ENCODE results near the gene DDR1.

The DDR1 gene

GRCh38 chr6:30915591-30915946, 31.2 kb downstream of the DDR1 start:
- H3K9ac ChIP-seq: no peak overlapping the region
- no peaks in the 10 kb centered on the region for H3K79me2 ChIP-seq (ENCODE audit: insufficient read depth, low read depth)
- peak overlapping the region; percentile 98; the same call in 1 of the 2 replicates for H3K4me2 ChIP-seq
- no peak overlapping the region for H3K4me3 ChIP-seq (IDR thresholded peaks at IDR 0.05; ENCODE audit: insufficient read depth, low read depth, low read length)
- H3K27ac ChIP-seq: no peak overlapping the region
- H3K27me3 ChIP-seq (ENCODE audit: insufficient read depth, low read depth): no peaks in the 10 kb centered on the region
- no peaks in the 10 kb centered on the region for H3K36me3 ChIP-seq (ENCODE audit: insufficient read depth)
- no peaks in the 10 kb centered on the region for H4K20me1 ChIP-seq (ENCODE audit: insufficient read depth)
- peaks cover 17% of the 10 kb centered on the region for H3K4me1 ChIP-seq (ENCODE audit: low read depth, poor library complexity, severe bottlenecking)
- TF ChIP-seq CTCF (conservative IDR thresholded peaks at IDR 0.05; ENCODE audit: low read depth, low read length): peak; percentile 79
- peak overlapping the region; percentile 70; the same call in 1 of the 2 replicates for H2AFZ ChIP-seq (ENCODE audit: low read depth)

- no peak for TF ChIP-seq CTCF (conservative IDR thresholded peaks at IDR 0.05; ENCODE audit: low read depth, low read length)
- no peak overlapping the region for H2AFZ ChIP-seq (ENCODE audit: low read depth)
- no peaks in the 10 kb centered on the region for H3K79me2 ChIP-seq (ENCODE audit: insufficient read depth, low read depth)
- no peak overlapping the region for H3K4me3 ChIP-seq (IDR thresholded peaks at IDR 0.05; ENCODE audit: insufficient read depth, low read depth, low read length)
- no peaks in the 10 kb centered on the region for H4K20me1 ChIP-seq (ENCODE audit: insufficient read depth)
- no peak overlapping the region for H3K27ac ChIP-seq
- no peak overlapping the region for H3K9ac ChIP-seq
- H3K36me3 ChIP-seq (ENCODE audit: insufficient read depth): no peaks in the 10 kb centered on the region
- no peak overlapping the region for H3K4me2 ChIP-seq
- H3K4me1 ChIP-seq (ENCODE audit: low read depth, poor library complexity, severe bottlenecking): peaks cover 17% of the 10 kb centered on the region
- no peaks in the 10 kb centered on the region for H3K27me3 ChIP-seq (ENCODE audit: insufficient read depth, low read depth)
Observed at GRCh38 chr6:30917041-30917440, 32.7 kb downstream of the DDR1 start.

GRCh38 chr6:30917487-30917886, 33.2 kb downstream of the DDR1 start:
- Histone ChIP-seq H3K4me1 (ENCODE audit: low read depth, poor library complexity, severe bottlenecking) (peaks cover 17% of the 10 kb centered on the region), H3K79me2 (ENCODE audit: insufficient read depth, low read depth) (no peaks in the 10 kb centered on the region), H3K36me3 (ENCODE audit: insufficient read depth) (no peaks in the 10 kb centered on the region), H3K27ac (no peak overlapping the region), H3K4me2 (no peak overlapping the region), H3K4me3 (IDR thresholded peaks at IDR 0.05; ENCODE audit: insufficient read depth, low read depth, low read length) (no peak overlapping the region), H4K20me1 (ENCODE audit: insufficient read depth) (no peaks in the 10 kb centered on the region), H3K27me3 (ENCODE audit: insufficient read depth, low read depth) (no peaks in the 10 kb centered on the region), H3K9ac (no peak overlapping the region), H2AFZ (ENCODE audit: low read depth) (no peak overlapping the region)
- TF ChIP-seq CTCF (conservative IDR thresholded peaks at IDR 0.05; ENCODE audit: low read depth, low read length): no peak

- Histone ChIP-seq H3K36me3 (ENCODE audit: insufficient read depth) (no peaks in the 10 kb centered on the region), H4K20me1 (ENCODE audit: insufficient read depth) (no peaks in the 10 kb centered on the region), H3K27me3 (ENCODE audit: insufficient read depth, low read depth) (no peaks in the 10 kb centered on the region), H3K4me1 (ENCODE audit: low read depth, poor library complexity, severe bottlenecking) (peaks cover 15% of the 10 kb centered on the region), H3K9ac (no peak overlapping the region), H3K79me2 (ENCODE audit: insufficient read depth, low read depth) (no peaks in the 10 kb centered on the region), H3K4me2 (no peak overlapping the region), H3K4me3 (IDR thresholded peaks at IDR 0.05; ENCODE audit: insufficient read depth, low read depth, low read length) (no peak overlapping the region), H3K27ac (no peak overlapping the region), H2AFZ (ENCODE audit: low read depth) (no peak overlapping the region)
- no peak for TF ChIP-seq CTCF (conservative IDR thresholded peaks at IDR 0.05; ENCODE audit: low read depth, low read length)
Observed at GRCh38 chr6:30918670-30919069, 34.4 kb downstream of the DDR1 start.
